K562 (cell line): ENCODE results near the gene NAPEPLD. TPM values are rescaled to one million over a fixed set of nuclear protein-coding genes. Genes with fewer than 3 reads are reported as not detected.

Experiments
- DMBX1 ChIP-seq: fragments of 250-450 bp; sonication (Bioruptor Pico); IDR thresholded peaks from 2 replicates; pipeline ENCODE4 v1.8.0; 2022; ENCODE audit warnings: inconsistent platforms, mild to moderate bottlenecking, moderate library complexity, borderline replicate concordance
- DPF2 ChIP-seq: fragments of 450-650 bp; IDR thresholded peaks from 2 replicates; pipeline ENCODE4 v1.6.1; 2016
- KHSRP ChIP-seq: fragments of 450-650 bp; IDR thresholded peaks from 2 replicates; pipeline ENCODE4 v1.6.1; 2017
- KLF6 ChIP-seq: fragments of 250-450 bp; sonication (Bioruptor Pico); IDR thresholded peaks from 2 replicates; pipeline ENCODE4 v1.4.0; 2020; ENCODE audit warnings: mild to moderate bottlenecking, moderate library complexity, borderline replicate concordance
- SOX6 ChIP-seq: fragments of 450-650 bp; IDR thresholded peaks from 2 replicates; pipeline ENCODE4 v1.6.1; 2014; ENCODE audit warnings: mild to moderate bottlenecking
- U2AF1 ChIP-seq: fragments of 200-400 bp; formaldehyde crosslinking; optimal IDR thresholded peaks from 2 replicates; pipeline ENCODE3; 2017; ENCODE audit warnings: mild to moderate bottlenecking, low read depth, low read length, moderate library complexity
- YBX1 ChIP-seq: fragments of 450-650 bp; IDR thresholded peaks from 2 replicates; pipeline ENCODE4 v1.7.1; 2016; ENCODE audit warnings: mild to moderate bottlenecking
- ZNF316 ChIP-seq: fragments of 450-650 bp; IDR thresholded peaks from 2 replicates; pipeline ENCODE4 v1.6.1; 2016
- polyA plus RNA-seq, 8 experiments: library from polyadenylated mRNA; depleted of rRNA in 4 of 8; stranded (reverse) in 5 of 8; unstranded in 3 of 8; fragments of >200 nt; fragmentation: Nextera tagmentation in 2 of 8; fragmentation: Illumina TruSeq in 1 of 8; extraction: Ambion mirVana in 2 of 8; extraction: Trizol in 1 of 8; gene quantifications; 2 replicates each; pipeline versions ENCODE4 v1.2.1 to v1.2.3, GENCODE V29; 2011 to 2014; ENCODE audit warnings: inconsistent platforms in 1 of 8, missing spikeins in 1 of 8
- total RNA-seq, 7 experiments: library from RNA; depleted of rRNA in 6 of 7; stranded (reverse); fragments of >200 nt in 6 of 7; fragmentation: Illumina TruSeq in 2 of 7; extraction: Trizol in 2 of 7; gene quantifications; 2 replicates each; pipeline versions ENCODE4 v1.2.1 to v1.2.3, GENCODE V29; 2011 to 2021; ENCODE audit warnings: low replicate concordance in 1 of 7
- TF ChIP-seq, protein P1 (sequence below), 2 experiments: IDR thresholded peaks; 2 replicates each; pipeline ENCODE4 v1.6.1; 2011; ENCODE audit warnings: borderline replicate concordance in 1 of 2, control low read depth in 1 of 2, low read depth in 1 of 2, low read length in 1 of 2, mild to moderate bottlenecking in 1 of 2, mixed read lengths in 1 of 2, moderate library complexity in 1 of 2; ENCODE audit not compliant: insufficient read depth in 1 of 2, insufficient read length in 1 of 2, poor library complexity in 1 of 2, severe bottlenecking in 1 of 2; ENCODE audit errors: extremely low read depth in 1 of 2
- TF ChIP-seq, protein P2 (sequence below): fragments of 250-450 bp; sonication (Bioruptor Pico); IDR thresholded peaks from 2 replicates; pipeline ENCODE4 v1.4.0; 2020
- TF ChIP-seq, protein P3 (sequence below), 2 experiments: IDR thresholded peaks in 1 of 2; conservative IDR thresholded peaks in 1 of 2; 2 replicates each; pipeline ENCODE4 v1.6.1; 2016; ENCODE audit warnings: low read depth in 2 of 2, mild to moderate bottlenecking in 1 of 2, missing compliant biosample characterization in 1 of 2, missing genetic modification characterization in 1 of 2, moderate library complexity in 1 of 2

NAPEPLD gene
- total and polyA plus RNA-seq, 9 of the 15 experiments (the other 6 are each of a cell fraction or from before 2014, with no cell fraction given): 3.2 to 11.0 (median 7.5) TPM

DNA sequence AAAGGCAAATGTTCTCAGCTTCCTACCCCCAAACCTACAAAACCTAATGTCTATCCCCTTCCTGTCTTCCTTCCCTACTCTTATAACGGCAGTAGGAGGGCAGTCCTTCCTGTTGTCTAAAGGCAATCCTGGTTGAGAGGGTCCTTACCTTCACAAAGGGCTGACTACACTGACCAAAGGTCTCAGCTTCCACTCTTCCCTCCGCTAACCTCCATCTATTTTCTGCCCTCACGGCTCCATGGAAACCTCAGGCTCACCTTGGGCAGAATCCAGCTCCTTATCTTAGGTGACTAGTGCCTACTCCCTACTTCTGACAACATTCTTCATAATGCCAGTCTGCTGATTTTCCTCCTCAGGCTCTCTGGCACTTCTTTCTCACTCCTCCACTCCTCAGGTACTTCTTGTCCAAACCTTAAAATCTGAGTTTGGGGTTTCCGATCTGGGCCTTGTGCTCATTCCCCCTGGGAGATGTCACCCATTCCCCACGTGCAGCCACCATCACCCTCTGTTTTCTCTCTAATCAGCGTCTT, 74.8 kb downstream of the NAPEPLD start (continued):
- TF ChIP-seq ZNF316: peak; percentile 19
- TF ChIP-seq U2AF1: no peak
- 0 out of 2 replicates have a peak, but pooled peaks have one; percentile 53 for TF ChIP-seq DMBX1 (CRISPR knock-in tag)
- TF ChIP-seq KLF6 (CRISPR knock-in tag): no peak
- TF ChIP-seq, protein P1, sequence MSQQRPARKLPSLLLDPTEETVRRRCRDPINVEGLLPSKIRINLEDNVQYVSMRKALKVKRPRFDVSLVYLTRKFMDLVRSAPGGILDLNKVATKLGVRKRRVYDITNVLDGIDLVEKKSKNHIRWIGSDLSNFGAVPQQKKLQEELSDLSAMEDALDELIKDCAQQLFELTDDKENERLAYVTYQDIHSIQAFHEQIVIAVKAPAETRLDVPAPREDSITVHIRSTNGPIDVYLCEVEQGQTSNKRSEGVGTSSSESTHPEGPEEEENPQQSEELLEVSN (IDR thresholded peaks at IDR 0.05; ENCODE audit: borderline replicate concordance in 1 of 2, extremely low read depth in 1 of 2, insufficient read depth in 1 of 2, insufficient read length in 1 of 2, low read depth in 1 of 2, low read length in 1 of 2, poor library complexity in 1 of 2, severe bottlenecking in 1 of 2): no peak
- TF ChIP-seq, protein P2, sequence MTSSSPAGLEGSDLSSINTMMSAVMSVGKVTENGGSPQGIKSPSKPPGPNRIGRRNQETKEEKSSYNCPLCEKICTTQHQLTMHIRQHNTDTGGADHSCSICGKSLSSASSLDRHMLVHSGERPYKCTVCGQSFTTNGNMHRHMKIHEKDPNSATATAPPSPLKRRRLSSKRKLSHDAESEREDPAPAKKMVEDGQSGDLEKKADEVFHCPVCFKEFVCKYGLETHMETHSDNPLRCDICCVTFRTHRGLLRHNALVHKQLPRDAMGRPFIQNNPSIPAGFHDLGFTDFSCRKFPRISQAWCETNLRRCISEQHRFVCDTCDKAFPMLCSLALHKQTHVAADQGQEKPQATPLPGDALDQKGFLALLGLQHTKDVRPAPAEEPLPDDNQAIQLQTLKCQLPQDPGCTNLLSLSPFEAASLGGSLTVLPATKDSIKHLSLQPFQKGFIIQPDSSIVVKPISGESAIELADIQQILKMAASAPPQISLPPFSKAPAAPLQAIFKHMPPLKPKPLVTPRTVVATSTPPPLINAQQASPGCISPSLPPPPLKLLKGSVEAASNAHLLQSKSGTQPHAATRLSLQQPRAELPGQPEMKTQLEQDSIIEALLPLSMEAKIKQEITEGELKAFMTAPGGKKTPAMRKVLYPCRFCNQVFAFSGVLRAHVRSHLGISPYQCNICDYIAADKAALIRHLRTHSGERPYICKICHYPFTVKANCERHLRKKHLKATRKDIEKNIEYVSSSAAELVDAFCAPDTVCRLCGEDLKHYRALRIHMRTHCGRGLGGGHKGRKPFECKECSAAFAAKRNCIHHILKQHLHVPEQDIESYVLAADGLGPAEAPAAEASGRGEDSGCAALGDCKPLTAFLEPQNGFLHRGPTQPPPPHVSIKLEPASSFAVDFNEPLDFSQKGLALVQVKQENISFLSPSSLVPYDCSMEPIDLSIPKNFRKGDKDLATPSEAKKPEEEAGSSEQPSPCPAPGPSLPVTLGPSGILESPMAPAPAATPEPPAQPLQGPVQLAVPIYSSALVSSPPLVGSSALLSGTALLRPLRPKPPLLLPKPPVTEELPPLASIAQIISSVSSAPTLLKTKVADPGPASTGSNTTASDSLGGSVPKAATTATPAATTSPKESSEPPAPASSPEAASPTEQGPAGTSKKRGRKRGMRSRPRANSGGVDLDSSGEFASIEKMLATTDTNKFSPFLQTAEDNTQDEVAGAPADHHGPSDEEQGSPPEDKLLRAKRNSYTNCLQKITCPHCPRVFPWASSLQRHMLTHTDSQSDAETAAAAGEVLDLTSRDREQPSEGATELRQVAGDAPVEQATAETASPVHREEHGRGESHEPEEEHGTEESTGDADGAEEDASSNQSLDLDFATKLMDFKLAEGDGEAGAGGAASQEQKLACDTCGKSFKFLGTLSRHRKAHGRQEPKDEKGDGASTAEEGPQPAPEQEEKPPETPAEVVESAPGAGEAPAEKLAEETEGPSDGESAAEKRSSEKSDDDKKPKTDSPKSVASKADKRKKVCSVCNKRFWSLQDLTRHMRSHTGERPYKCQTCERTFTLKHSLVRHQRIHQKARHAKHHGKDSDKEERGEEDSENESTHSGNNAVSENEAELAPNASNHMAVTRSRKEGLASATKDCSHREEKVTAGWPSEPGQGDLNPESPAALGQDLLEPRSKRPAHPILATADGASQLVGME (CRISPR knock-in tag): no peak
- no peak for TF ChIP-seq SOX6
- TF ChIP-seq, protein P3, sequence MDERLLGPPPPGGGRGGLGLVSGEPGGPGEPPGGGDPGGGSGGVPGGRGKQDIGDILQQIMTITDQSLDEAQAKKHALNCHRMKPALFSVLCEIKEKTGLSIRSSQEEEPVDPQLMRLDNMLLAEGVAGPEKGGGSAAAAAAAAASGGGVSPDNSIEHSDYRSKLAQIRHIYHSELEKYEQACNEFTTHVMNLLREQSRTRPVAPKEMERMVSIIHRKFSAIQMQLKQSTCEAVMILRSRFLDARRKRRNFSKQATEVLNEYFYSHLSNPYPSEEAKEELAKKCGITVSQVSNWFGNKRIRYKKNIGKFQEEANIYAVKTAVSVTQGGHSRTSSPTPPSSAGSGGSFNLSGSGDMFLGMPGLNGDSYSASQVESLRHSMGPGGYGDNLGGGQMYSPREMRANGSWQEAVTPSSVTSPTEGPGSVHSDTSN (CRISPR knock-in tag; IDR thresholded peaks at IDR 0.05; ENCODE audit: low read depth): no peak
- TF ChIP-seq, protein P3 (tag; conservative IDR thresholded peaks at IDR 0.05; ENCODE audit: low read depth): no peak
- no peak for TF ChIP-seq YBX1
- TF ChIP-seq DPF2: peak; percentile 53; the same call in 1 of the 2 replicates
- TF ChIP-seq KHSRP: 0 out of 2 replicates have a peak, but pooled peaks have one; percentile 15
